Measurements from ENCODE around the gene LIN7B.

The LIN7B gene, protein sequence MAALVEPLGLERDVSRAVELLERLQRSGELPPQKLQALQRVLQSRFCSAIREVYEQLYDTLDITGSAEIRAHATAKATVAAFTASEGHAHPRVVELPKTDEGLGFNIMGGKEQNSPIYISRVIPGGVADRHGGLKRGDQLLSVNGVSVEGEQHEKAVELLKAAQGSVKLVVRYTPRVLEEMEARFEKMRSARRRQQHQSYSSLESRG

DNA sequence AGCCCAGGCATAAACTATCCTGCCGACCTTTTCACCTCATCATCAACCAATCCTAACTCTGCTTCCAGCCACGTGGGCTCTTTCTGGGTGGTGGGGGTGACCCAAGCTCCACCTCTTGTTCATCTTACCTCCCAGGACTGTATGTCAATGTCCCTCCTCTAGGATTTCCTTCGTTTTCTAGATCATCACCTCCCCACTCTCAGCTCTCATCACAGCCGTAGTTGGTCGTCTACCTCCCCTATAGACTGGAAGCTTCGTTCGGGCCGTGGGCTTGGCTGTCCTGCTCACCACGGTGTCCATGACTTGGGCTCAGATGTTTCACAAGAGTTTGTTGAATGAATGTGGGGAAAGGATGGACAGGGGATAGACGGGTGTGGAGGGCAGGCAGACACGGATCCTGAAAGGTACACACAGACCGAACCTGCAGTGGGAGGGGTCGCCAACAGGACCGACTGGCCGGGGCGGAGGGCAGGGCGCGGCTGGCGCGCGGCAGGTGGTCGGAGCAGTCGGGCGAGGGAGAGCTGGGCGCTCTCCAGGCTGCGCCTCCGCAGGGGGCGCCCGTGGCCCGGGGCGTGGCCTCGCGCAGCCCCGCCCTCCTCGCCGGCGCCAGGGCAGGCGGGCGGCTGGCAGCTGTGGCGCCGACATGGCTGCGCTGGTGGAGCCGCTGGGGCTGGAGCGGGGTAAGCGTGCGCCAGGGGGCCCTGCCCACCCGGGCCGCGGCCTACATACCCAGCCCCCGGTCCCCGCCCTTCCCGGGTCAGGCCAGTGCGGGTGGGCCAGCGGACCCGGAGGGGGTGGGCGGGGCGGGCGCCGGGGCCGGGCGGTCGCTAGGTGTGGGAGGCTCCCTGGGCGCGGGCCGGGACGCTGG, at the start of gene LIN7B:
Gene LIN7B (plus strand): TSS at position 609 of the 868 bp plus-strand sequence. CDS start 35 bp downstream, at position 644.
- DNase-seq (ENCODE audit: low spot score) = peak; percentile 80

DNA sequence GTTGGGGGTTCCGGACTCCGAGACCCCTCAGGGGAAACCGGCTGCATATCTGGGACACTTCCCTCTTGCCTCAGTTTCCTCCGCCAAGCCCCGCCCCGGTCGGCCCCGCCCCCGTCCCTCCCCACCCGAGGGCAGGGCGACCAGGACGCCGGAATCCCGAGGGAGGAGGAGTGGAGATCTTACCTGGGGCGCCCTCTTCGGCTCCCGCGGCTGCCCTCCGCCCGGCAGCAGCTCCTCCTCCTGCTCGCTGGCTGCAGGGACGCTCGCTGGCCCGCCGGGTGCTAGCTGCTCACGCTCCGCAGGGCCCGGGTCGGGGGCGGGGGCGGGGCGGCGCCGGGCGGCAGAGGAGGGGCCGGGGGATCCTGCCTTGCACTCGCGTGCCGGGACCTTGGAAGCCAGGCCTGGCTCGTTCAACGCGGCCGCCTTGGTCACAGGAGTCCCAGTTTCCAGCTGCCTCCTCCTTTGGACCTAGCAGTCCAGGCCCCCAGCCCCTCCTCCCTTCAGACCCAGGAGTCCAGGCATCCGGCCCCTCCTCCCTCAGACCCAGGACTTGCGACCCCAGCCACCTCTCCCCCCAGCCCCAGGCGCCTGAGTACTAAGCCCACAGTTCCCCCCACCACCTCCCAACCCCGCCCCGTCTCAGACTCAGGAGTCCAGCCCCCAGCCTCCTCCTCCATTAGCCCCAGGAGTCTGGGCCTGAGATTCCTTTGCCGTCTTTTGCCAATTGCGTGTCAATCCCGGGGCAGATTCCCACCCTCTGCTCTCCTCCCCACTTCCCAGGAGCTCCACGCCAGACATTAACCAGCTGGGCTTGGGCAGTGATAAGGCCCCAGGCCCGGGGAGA, 49.2 kb upstream of the LIN7B start, which contains the start of gene NTF4:
Gene NTF4 (minus strand): TSS at position 51 of the 844 bp plus-strand sequence. CDS start 2,821 bp downstream, outside the sequence.
- no peak for DNase-seq (ENCODE audit: low spot score)

DNA sequence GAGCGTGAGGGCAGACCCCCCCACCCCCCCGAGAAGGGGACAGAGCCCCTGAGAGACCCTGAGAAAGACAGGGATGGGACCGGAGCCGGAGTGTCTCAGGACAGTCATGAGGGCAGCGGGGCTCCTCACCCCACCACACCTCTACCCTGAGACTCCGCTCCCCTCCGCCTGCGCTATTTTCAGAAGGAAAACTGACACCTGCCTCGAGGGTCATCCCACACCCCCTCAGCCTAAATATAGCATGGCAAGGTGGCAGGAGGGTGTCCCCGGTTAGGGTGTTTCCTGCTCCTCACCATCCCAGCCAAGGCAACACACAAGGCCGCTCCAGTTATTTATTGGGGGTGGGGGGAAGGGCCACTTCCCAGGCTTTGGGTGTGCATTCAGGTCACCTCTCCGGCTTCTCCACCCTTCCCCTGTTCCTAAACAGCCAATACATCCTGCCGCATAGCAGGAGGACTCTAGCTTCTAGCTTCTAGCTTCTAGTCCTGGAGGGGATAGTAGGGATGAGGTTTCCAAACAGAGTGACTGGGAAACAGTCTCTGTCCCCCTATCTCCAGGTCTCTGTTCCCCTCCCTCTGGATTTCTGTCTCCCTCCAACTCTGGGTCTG, 48.2 kb upstream of the LIN7B start:
- DNase-seq (ENCODE audit: low spot score) = no peak

DNA sequence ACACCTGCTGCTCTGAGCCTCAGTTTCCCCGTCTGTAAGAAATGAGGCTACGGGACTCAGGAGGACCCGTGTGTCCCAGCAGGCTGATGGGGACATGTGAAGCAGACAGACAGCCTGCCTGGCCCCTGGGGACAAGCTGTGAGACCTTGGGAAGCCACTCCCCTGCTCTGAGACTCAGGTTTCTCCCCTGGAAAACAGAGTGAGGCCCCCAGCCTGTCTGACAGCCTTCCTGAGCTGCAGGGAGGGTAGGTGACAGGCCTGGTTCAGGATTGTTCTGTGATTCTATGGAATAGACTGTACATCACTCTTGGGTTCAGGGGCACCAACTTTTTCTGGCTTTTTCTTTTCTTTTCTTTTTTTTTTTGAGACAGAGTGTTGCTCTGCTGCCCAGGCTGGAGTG, 46.6 kb upstream of the LIN7B start:
- no peak for DNase-seq (ENCODE audit: low spot score)

DNA sequence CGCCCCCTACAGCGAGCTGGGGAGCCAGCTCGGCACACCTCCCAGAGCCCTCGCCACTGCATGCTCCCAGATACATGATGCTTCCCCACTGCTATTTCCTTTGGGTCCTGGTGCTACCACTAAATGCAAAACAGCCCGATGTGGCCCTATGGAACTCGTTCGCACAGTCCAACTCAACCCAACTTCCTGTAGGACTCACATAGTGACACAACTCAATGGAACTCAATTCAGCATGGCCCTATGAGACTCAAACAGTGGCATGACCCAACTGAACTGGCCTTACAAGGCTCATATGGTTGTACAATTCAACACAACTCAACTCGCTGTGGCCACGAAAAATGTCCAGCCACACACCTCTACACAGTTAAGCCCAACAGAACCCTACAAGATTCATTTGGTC, 45.1 kb upstream of the LIN7B start:
- no peak for DNase-seq (ENCODE audit: low spot score)

DNA sequence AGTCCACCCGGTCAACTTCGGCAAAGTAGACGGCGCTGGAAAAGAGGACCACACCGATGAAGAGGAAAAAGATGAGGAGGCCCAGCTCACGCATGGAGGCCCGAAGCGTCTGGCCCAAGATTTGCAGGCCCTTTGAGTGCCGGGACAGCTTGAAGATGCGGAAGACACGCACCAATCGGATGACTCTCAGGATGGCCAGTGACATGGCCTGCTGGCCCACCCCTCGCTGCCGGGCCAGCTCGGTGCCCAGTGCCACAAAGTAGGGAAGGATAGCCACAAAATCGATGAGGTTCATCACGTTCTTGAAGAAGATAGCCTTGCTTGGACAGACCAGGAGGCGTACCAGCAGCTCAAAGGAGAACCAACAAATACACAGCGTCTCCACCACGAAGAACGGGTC, 43.8 kb upstream of the LIN7B start:
- no peak for DNase-seq (ENCODE audit: low spot score)

DNA sequence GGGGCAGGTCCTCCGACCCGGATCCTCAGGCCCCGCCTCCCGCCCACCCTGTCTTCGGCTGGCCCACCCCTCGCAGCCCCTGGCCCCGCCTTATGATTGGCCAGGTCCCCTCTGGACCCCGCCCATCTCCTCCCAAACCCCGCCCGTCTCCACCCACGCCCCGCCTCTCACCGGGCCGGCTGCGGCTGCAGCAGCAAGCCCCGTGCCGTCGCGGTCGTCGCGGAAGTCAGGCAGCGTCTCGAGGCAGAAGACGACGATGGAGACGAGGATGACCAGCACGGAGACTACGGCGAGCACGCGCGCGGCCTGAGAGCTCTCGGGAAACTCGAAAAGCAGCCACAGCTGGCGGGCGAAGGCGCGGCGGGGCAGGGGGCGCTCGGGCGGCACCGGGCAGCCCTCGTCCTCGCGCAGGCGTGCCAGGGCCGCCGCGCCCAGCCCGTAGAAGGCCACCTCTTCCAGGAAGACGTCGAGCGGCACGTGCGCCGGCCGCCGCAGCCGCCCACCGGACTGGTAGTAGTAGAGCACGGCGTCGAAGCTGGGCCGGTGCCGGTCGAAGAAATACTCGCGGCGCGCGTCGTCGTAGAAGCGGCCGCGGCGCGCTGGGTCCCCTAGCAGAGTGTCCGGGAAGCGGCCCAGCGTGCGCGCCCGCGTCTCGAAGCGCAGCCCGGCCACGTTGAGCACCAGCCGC, 42.2 kb upstream of the LIN7B start:
- no peak for DNase-seq (ENCODE audit: low spot score)

DNA sequence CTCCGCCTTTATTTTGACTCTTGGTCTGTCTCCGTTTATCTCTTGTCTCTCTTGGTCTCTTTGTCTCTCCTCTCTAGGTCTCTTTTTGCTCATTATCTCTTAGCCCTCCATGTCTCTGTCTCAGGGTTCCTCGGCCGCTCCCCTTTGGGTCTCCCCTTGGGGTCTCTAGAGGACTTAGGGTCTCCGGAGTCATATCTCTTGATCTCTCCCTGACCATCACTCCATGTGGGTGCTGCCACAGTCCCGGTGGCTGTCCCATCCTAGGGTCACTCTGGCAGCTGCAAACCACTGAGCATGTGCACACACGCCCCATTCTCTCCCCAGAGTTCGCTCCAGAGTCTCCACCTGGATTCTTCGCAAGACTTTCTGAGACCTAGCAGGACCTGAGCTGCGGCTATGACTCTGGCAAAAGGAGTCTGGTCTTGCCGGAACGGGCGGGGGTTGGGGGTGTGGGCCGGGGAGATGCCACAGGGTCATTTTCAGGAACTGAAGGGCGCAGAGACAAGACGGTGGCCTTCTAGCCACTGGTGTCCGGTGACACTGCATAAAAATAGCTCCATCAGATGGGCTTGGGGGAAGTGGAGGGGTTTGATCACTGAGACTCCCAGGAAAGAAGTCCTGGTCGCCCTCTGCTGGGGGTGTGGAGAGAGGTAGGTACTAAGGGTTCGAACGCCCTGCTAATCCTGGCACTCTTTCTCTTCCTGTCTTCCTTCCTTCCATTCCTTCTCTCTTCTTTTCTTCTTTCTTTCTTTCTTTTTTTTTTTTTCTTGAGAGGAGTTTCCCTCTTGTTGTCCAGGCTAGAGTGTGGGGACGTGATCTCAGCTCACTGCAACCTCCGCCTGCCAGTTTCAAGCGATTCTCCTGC, 40.4 kb upstream of the LIN7B start:
- no peak for DNase-seq (ENCODE audit: low spot score)

DNA sequence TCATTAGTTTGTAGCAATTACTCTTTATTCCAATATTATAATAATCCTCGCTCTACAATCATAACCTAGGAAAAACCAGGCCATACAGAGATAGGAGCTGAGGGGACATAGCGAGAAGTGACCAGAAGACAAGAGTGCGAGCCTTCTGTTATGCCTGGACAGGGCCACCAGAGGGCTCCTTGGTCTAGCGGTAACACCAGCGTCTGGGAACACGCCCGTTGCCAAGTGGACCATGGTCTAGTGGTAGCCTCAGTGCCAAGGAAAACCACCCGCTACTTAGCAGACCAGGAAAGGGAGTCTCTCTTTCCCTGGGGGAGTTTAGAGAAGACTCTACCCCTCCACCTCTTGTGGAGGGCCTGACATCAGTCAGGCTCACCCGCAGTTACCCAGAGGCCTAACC, 39.3 kb upstream of the LIN7B start:
- DNase-seq (ENCODE audit: low spot score) = peak; percentile 17

DNA sequence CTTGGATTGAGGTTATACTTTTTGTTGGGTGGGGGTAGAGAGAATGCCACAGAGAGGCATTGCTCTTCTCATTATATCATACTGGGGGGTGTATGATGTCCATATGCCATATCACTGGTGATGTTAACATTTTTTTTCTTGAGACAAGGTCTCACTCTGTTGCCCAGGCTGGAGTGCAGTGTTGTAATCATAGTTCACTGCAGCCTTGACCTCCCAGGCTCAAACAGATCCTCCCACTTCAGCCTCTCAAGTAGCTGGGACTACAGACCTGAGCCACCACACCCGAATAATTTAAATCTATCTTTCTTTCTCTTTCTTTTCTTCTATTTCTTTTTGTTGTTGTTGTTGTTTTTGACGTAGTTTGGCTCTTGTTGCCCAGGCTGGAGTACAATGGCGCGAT, 33.8 kb upstream of the LIN7B start:
- no peak for DNase-seq (ENCODE audit: low spot score)

DNA sequence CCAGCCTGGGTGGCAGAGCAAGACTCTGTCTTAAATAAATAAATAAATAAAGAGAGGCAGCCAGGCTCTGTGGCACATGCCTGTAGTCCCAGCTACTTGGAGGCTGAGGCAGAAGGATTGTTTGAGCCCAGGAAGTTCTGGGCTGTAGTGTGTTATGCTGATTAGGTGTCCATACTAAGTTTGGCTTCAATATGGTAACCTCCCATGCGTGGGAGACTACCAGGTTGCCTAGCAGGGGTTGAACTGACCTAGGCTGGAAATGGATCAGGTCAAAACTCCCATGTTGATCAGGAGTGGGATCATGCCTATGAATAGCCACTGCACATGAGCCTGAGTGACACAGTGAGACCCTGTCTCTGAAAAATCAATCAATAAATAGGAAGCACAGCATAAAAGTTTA, 32.9 kb upstream of the LIN7B start:
- DNase-seq (ENCODE audit: low spot score) = no peak

DNA sequence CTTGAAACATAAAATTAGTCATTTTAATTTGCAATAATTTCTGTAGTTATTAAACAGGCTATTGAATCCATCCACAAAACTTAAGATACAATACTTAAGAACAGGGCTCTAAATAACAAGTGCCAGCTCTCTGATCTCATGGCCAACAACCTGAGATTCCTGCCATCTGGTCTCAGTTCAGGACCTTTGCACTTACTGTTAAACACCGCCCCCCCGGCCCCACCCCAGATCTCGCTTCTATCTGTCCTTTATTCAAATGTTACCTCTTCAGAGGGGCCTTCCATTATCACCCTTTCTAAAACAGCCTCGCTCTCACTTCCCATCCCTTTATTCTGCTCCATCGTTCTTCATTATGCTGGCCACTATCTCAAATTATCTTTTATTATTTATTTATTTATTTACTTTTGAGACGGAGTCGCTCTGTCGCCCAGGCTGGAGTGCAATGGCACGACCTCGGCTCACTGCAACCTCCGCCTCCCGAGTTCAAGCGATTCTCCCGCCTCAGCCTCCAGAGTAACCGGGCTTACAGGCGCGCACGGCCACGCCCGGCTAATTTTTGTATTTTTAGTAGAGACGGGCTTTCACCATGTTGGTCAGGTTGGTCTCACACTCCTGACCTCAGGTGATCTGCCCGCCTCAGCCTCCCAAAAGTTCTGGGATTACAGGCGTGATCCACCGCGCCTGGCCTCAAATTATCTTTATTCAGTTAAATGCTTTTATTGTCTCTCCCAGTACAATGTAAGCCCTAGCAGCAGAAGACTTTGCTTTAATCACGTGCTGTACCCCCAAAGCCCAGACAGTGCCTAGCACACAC, 29.8 kb upstream of the LIN7B start:
- DNase-seq (ENCODE audit: low spot score) = no peak

DNA sequence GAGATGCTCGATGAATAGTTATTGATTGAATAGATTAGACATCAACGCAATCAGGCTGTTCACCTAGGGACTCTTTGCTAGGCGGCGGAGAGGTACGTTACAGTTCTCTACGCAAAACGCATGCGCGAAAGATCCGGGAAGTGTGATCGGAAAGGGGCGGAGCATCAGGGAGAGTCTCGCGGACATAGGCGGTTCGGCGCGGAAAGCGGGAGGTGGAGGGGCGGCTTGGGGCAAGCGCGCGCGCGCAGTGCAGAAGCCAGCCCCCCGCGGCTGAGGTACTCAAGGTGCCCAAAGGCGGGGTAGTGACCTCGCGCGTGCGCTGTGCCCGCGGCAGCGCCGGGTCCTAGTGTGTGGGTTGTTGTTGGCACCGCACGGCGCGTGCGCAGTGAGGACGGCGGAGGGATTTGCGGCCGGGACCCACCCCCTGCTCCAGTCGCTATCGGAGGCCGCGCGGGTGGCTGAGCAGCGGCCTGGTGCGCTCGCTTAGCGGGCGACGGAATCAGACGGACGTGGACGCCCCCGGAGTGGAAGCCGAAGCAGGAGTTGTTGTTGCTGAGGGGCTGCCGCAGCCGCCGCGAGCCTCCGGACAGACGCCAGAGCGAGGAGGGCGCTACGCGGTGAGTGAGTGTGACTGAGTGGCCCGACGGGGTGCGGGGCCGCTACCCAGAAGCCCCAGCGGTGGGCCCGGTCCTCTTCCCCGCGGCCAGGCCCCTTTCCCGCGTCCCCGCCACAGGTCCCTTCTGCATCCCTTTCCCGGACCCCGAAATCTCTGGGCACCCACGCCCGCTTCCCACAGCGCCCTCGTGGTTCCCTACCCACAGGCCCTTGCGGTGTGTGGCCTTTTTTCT, 28.9 kb upstream of the LIN7B start, which contains the start of gene SNRNP70:
Gene SNRNP70 (plus strand): TSS at position 432 of the 848 bp plus-strand sequence. CDS start 964 bp downstream, outside the sequence.
- DNase-seq (ENCODE audit: low spot score) = peak; percentile 98

DNA sequence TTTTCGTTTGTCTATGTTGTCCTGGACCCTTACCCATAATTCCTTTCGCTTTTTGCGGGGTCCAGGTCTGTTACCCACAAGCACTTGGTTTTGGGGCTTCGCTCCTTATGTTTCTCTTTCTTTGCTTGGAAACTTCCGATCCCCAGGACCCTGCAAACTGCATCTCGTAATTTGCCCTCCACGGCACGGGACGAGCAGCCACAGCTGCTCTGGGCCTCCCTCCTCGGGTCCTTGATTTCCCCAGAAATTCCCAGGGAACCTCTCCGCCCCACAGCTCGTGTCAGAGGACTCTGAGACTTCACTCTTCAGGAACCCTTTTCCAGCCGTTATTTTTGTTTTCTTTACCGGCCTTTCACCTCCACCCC, 28.3 kb upstream of the LIN7B start:
- DNase-seq (ENCODE audit: low spot score) = no peak

DNA sequence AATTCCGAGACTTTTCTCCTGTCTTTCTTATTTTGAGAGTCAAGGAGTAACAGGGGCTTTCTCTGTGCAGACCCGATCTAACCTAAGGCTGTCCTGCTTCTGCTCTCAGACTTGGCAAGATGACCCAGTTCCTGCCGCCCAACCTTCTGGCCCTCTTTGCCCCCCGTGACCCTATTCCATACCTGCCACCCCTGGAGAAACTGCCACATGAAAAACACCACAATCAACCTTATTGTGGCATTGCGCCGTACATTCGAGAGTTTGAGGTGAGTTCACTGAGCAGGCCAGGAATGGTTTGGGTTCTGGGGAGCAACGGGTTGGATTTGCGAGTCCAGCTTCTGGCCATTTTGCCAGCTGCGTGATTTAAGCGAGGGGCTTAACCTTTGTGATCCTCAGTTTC, 27.9 kb upstream of the LIN7B start:
- no peak for DNase-seq (ENCODE audit: low spot score)

DNA sequence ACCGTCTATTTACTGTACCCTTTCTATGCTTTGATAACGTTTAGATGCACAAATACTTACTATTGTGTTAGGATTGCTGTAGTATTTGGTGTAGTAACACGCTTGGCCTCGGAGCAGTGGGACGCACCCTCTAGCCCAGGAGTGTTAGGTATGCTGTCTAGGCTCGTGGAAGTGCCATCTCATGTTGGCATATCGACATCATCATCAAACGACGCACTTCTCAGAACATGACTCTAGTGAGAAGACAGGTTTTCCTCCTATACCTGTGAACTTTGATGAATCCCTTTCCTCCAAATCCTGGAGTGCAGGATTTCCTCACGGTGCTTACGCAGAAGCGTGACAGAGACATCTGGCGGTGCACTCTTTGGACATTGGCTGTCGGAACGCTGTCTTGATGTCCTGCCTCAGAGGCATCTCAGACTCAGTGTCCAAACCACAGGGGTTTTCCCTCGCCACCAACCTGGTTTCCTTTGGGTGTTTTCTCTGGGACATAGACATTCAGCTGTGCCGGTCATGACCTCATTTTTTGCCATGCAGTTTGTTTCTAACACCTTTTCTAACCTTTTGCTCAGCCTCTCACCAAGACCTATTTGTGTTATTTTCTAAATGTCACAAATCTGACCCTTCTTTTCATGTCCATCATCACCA, 22.7 kb upstream of the LIN7B start:
- DNase-seq (ENCODE audit: low spot score) = no peak

DNA sequence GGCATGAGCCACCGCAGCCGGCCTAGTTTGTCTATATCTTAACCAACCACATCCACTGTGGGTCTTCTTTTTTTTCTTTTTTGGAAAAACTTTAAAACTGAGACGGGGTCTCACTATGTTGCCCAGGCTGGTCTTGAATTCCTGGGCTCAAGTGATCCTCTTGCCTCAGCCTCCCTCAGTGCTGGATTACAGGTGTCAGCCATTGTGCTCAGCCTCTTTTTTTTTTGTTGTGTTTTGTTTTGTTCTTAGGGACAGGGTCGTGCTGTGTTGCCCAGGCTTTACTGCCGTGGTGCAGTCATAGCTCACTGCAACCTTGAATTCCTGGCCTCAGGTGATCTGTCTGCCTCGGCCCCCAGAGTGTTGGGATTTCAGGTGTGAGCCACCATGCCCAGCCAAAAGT, 21.5 kb upstream of the LIN7B start:
- DNase-seq (ENCODE audit: low spot score) = no peak
